Superior temporal gyrus (tissue), 1 donor: Measurements from ENCODE around the gene MYBPHL.

Experiments
- DNase-seq: peaks from one replicate; pipeline ENCODE4 v3.0.0-alpha.2; 2016; ENCODE audit errors: extremely low spot score

Gene MYBPHL

GRCh38 chr1:109265016-109265415 is 41.8 kb downstream of the MYBPHL start:
- no peak for DNase-seq

- DNase-seq = no peak
Measured at GRCh38 chr1:109264379-109264755, 42.4 kb downstream of the MYBPHL start.

- peak; percentile 92 for DNase-seq
Measured at GRCh38 chr1:109263597-109264378, 43.0 kb downstream of the MYBPHL start.

GRCh38 chr1:109263234-109263596 is 43.6 kb downstream of the MYBPHL start:
- no peak for DNase-seq

- DNase-seq = no peak
Measured at GRCh38 chr1:109262231-109263055, 44.4 kb downstream of the MYBPHL start.

GRCh38 chr1:109261578-109261977 is 45.2 kb downstream of the MYBPHL start:
- DNase-seq = no peak

GRCh38 chr1:109261006-109261405 is 45.8 kb downstream of the MYBPHL start:
- no peak for DNase-seq

GRCh38 chr1:109259674-109260557 is 46.9 kb downstream of the MYBPHL start:
- no peak for DNase-seq

GRCh38 chr1:109258481-109259466 is 48.0 kb downstream of the MYBPHL start:
- DNase-seq = no peak

GRCh38 chr1:109257682-109258421 is 49.0 kb downstream of the MYBPHL start:
- DNase-seq = no peak

- no peak for DNase-seq
Measured at GRCh38 chr1:109256971-109257681, 49.7 kb downstream of the MYBPHL start.

GRCh38 chr1:109256085-109256484 is 50.7 kb downstream of the MYBPHL start:
- no peak for DNase-seq

- DNase-seq = no peak
Measured at GRCh38 chr1:109255678-109256077, 51.1 kb downstream of the MYBPHL start.

- no peak for DNase-seq
Measured at GRCh38 chr1:109255097-109255651, 51.6 kb downstream of the MYBPHL start.

GRCh38 chr1:109254621-109255096 is 52.2 kb downstream of the MYBPHL start:
- DNase-seq = no peak

- no peak for DNase-seq
Measured at GRCh38 chr1:109253803-109254620, 52.8 kb downstream of the MYBPHL start.

- peak; percentile 77 for DNase-seq
Measured at GRCh38 chr1:109252893-109253802, 53.7 kb downstream of the MYBPHL start.
